ENCODE results near the gene PROCA1. TPM values are rescaled to one million over a fixed set of nuclear protein-coding genes. Genes with fewer than 3 reads are reported as not detected.

PROCA1 gene
- total and polyA plus RNA-seq, 9 of the 15 experiments (the other 6 are each of a cell fraction or from before 2014, with no cell fraction given), result 0.78 to 16.2 (median 5.6) TPM

DNA sequence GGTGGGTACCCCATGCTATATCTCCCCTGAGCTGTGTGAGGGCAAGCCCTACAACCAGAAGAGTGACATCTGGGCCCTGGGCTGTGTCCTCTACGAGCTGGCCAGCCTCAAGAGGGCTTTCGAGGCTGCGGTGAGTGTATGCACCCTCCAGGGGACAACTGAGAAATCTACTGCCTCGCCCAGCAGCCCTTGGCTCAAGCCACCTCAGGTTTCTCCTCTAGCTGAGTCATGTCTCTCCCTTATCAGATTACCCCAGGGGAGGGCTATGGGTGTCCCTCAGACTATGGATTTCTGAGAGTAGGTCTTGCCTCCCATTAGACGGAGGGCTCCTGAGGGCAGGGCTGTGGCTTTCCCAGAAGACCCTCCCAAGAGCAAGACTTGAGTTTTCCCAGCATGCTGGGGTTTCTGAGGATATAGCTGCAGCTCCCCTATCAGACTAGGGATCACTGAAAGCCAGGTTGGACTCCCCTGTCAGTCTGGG lies 23.6 kb upstream of the PROCA1 start (continued):
- TF ChIP-seq NFRKB (IDR thresholded peaks at IDR 0.05; ENCODE audit: low read depth) (no peak), SP1 (CRISPR knock-in tag; IDR thresholded peaks at IDR 0.05) (0 out of 2 replicates have a peak, but pooled peaks have one; percentile 26), KDM2B (CRISPR knock-in tag; IDR thresholded peaks at IDR 0.05) (no peak), ARHGAP35 (IDR thresholded peaks at IDR 0.05; ENCODE audit: partially characterized antibody) (no peak), TFAM (CRISPR knock-in tag; conservative IDR thresholded peaks at IDR 0.05) (no peak)
- TF ChIP-seq, protein P1, sequence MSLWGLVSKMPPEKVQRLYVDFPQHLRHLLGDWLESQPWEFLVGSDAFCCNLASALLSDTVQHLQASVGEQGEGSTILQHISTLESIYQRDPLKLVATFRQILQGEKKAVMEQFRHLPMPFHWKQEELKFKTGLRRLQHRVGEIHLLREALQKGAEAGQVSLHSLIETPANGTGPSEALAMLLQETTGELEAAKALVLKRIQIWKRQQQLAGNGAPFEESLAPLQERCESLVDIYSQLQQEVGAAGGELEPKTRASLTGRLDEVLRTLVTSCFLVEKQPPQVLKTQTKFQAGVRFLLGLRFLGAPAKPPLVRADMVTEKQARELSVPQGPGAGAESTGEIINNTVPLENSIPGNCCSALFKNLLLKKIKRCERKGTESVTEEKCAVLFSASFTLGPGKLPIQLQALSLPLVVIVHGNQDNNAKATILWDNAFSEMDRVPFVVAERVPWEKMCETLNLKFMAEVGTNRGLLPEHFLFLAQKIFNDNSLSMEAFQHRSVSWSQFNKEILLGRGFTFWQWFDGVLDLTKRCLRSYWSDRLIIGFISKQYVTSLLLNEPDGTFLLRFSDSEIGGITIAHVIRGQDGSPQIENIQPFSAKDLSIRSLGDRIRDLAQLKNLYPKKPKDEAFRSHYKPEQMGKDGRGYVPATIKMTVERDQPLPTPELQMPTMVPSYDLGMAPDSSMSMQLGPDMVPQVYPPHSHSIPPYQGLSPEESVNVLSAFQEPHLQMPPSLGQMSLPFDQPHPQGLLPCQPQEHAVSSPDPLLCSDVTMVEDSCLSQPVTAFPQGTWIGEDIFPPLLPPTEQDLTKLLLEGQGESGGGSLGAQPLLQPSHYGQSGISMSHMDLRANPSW (CRISPR knock-in tag; IDR thresholded peaks at IDR 0.05), result no peak; the same call in 1 of the 2 replicates
- TF ChIP-seq, protein P2, sequence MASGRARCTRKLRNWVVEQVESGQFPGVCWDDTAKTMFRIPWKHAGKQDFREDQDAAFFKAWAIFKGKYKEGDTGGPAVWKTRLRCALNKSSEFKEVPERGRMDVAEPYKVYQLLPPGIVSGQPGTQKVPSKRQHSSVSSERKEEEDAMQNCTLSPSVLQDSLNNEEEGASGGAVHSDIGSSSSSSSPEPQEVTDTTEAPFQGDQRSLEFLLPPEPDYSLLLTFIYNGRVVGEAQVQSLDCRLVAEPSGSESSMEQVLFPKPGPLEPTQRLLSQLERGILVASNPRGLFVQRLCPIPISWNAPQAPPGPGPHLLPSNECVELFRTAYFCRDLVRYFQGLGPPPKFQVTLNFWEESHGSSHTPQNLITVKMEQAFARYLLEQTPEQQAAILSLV (tag; IDR thresholded peaks at IDR 0.05), result no peak
- TF ChIP-seq, protein P3, sequence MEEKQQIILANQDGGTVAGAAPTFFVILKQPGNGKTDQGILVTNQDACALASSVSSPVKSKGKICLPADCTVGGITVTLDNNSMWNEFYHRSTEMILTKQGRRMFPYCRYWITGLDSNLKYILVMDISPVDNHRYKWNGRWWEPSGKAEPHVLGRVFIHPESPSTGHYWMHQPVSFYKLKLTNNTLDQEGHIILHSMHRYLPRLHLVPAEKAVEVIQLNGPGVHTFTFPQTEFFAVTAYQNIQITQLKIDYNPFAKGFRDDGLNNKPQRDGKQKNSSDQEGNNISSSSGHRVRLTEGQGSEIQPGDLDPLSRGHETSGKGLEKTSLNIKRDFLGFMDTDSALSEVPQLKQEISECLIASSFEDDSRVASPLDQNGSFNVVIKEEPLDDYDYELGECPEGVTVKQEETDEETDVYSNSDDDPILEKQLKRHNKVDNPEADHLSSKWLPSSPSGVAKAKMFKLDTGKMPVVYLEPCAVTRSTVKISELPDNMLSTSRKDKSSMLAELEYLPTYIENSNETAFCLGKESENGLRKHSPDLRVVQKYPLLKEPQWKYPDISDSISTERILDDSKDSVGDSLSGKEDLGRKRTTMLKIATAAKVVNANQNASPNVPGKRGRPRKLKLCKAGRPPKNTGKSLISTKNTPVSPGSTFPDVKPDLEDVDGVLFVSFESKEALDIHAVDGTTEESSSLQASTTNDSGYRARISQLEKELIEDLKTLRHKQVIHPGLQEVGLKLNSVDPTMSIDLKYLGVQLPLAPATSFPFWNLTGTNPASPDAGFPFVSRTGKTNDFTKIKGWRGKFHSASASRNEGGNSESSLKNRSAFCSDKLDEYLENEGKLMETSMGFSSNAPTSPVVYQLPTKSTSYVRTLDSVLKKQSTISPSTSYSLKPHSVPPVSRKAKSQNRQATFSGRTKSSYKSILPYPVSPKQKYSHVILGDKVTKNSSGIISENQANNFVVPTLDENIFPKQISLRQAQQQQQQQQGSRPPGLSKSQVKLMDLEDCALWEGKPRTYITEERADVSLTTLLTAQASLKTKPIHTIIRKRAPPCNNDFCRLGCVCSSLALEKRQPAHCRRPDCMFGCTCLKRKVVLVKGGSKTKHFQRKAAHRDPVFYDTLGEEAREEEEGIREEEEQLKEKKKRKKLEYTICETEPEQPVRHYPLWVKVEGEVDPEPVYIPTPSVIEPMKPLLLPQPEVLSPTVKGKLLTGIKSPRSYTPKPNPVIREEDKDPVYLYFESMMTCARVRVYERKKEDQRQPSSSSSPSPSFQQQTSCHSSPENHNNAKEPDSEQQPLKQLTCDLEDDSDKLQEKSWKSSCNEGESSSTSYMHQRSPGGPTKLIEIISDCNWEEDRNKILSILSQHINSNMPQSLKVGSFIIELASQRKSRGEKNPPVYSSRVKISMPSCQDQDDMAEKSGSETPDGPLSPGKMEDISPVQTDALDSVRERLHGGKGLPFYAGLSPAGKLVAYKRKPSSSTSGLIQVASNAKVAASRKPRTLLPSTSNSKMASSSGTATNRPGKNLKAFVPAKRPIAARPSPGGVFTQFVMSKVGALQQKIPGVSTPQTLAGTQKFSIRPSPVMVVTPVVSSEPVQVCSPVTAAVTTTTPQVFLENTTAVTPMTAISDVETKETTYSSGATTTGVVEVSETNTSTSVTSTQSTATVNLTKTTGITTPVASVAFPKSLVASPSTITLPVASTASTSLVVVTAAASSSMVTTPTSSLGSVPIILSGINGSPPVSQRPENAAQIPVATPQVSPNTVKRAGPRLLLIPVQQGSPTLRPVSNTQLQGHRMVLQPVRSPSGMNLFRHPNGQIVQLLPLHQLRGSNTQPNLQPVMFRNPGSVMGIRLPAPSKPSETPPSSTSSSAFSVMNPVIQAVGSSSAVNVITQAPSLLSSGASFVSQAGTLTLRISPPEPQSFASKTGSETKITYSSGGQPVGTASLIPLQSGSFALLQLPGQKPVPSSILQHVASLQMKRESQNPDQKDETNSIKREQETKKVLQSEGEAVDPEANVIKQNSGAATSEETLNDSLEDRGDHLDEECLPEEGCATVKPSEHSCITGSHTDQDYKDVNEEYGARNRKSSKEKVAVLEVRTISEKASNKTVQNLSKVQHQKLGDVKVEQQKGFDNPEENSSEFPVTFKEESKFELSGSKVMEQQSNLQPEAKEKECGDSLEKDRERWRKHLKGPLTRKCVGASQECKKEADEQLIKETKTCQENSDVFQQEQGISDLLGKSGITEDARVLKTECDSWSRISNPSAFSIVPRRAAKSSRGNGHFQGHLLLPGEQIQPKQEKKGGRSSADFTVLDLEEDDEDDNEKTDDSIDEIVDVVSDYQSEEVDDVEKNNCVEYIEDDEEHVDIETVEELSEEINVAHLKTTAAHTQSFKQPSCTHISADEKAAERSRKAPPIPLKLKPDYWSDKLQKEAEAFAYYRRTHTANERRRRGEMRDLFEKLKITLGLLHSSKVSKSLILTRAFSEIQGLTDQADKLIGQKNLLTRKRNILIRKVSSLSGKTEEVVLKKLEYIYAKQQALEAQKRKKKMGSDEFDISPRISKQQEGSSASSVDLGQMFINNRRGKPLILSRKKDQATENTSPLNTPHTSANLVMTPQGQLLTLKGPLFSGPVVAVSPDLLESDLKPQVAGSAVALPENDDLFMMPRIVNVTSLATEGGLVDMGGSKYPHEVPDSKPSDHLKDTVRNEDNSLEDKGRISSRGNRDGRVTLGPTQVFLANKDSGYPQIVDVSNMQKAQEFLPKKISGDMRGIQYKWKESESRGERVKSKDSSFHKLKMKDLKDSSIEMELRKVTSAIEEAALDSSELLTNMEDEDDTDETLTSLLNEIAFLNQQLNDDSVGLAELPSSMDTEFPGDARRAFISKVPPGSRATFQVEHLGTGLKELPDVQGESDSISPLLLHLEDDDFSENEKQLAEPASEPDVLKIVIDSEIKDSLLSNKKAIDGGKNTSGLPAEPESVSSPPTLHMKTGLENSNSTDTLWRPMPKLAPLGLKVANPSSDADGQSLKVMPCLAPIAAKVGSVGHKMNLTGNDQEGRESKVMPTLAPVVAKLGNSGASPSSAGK (IDR thresholded peaks at IDR 0.05), result no peak
